HG02623 (cell line): ENCODE measurements around the gene GLRA3.
"Not testable (repeated sequence)": the region's sequence is repeated elsewhere in the genome, so short reads cannot be mapped to it uniquely, and the experiment has no call there.

Experiments used
- ATAC-seq: cut with Tn5 transposase; IDR thresholded peaks from one replicate; pipeline ENCODE4 v1.9.1; 2021; ENCODE audit warnings: moderate library complexity; ENCODE audit not compliant: unreplicated experiment

Gene GLRA3

DNA sequence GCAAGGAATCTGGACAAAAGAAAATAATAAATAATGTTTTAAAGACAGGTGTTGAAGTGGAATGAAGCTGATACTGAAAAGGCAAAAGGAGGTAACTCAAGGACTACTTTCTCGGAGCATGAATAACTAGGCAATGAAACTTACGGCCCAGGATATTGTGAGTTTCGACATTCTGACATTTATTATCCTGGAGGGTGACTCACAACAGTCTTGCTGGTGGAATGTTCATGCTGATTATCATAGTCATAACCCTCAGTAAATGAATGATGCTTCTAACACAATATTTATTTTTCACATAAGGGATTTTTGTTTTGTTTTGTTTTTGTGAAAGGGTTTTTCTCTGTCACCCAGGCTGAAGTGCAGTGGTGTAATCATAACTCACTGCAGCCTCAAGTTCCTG lies 159.8 kb downstream of the GLRA3 start:
- no peak for ATAC-seq

DNA sequence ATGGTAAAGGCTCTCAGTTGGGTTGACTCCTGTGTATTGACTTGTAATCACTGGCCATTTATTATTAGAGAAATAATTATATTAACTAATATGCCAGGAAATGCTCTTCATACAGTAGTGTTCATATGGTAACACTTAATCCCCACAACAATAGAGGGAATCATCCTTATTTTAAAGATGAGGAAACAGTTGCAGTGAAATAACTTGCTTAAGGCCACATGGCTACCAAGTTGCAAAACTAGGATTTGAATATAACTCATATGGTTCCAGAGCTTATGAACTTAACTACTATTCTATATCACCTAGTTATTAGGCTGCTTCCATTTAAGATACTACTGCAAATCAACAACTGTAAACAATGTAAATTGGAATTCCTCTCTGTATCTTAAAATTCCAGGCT lies 163.2 kb downstream of the GLRA3 start:
- ATAC-seq: no peak

DNA sequence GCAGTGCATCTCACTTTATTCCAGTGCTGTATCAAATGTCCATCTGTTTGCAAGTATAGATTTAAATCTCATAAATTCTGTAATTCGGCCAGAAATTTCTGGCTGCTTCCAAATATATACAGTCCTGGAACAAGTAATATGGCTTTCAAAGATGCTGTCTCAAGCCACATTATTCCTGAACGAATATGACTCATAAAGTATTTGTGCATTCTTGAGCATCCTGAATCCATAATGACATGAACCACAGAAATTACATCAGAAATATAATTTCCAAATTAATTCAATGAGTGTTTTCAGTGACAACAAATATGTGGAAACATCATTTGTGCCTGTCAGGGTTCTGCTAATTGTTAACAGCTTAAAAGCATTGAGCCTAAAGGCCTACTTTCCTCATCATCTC lies 165.8 kb downstream of the GLRA3 start:
- ATAC-seq: no peak

DNA sequence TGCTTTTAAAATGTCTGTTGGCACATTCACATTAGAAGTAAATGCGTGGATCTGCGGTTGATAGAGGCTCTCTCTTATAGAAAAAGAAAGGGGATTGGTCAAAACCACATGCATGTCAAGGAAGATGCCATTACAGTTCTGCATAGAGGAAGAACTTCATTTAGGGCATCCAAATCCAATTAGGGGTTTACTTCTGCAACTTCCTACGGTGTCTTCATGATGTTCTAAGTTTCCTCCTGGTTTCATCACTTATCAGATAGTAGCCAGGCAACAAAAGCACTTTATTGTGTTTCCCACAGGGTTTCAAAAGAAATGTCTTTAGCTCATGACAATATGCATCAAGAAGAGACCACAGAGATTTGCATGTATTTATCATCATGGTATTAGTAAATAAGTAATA lies 170.8 kb downstream of the GLRA3 start:
- ATAC-seq: no peak

DNA sequence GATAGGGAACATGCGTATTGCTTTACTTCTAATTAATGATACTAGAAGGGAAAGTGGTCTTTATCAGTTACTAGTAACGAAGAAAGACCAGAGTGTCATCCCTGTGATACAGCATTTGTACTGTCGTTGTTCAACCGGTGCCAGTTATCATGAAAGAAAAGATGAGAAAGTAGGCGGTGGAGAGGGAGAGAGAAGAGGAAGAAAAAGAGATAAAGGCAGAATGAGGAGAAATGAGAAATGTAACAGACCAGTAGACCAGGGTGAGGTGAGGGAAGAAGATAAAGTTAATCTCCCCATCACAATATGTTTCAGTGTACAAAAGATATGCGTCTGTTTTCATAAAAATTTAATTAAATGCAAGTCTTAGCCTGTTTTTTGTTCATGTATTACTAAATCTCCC lies 171.6 kb downstream of the GLRA3 start:
- no peak for ATAC-seq

DNA sequence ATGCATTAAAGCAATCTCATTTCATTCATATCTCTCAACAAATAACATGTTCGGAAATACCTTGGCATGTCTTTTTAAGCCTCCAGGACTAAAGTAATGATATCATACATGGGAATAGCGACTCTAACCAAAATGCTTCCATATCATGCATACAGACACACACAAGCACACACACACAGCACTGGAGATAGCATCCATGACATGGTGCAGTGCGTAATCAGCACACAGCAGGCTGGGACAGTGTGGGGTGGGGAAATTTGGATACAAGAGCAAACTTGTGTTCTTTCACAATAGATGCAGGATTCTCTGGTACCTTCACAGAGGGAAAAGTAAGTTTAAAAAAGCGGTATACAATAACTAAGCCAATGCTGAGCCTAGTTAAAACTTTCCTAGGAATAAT lies 174.4 kb downstream of the GLRA3 start:
- ATAC-seq: no peak

DNA sequence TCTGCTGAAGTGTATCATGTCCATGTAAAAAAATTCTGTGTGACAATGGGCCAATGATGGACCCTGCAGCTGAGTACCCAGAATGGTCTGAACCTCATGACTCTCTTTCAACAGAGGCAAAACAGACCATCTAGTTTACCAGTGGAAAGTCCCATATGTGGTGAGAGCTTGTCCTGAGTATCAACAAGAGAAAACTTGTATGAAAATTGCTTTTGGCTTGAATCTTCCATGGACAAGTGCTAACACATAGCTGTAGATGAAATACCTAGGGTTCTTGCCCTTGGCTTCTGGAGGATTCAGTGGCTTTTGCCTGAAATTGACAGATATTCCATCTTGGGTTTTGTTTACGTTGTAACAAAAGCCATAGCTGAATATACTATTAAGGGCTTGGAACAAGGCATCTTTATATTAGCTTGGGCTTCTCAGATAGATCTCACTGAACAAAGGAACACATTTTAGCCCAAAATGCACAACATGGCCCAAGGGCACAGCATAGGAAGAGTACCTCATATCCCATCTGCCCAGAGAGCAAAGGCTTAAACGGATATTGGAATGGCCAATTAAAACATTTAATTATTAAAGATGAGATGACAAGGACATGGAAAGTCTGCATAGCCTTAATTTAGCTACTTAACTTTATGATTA lies 178.2 kb downstream of the GLRA3 start:
- no peak for ATAC-seq

DNA sequence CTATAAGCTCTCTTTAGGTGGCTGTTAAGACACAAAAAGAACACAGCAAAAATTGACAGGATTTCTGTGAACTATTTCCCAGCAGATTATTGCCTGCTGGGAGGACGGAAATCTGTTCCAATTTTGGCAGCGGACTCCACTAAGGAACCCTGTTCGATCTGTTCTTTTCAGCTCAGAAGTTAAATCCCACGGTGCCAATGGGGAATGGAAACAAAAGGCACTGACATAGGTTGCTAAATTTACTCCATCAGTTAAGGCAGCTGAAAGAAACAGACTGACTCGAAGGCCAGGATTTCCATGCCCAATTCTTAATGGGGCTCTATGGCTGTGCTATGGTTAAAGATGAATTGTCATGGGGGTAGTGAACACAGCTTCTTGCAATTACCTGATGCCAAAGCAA lies 180.2 kb downstream of the GLRA3 start:
- no peak for ATAC-seq

DNA sequence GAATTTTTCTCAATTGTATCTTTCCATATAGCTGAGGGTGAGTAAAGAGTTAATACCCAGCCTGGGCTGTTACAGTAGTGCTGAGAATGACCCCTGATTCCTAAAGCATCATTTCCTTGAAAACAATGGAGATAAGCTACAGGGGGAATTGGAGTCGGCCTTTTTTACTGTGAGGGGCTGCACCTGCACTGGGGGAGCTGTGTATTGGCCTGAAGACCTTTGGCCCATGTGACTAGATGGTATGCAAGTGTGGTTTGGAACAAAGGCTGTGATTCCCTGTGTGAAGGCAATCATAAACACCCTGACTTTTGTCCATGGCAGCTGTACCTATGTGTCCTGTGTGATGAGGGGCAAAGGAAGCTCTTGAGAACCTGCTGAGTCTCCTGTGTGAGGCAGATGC lies 182.7 kb downstream of the GLRA3 start:
- ATAC-seq: no peak

DNA sequence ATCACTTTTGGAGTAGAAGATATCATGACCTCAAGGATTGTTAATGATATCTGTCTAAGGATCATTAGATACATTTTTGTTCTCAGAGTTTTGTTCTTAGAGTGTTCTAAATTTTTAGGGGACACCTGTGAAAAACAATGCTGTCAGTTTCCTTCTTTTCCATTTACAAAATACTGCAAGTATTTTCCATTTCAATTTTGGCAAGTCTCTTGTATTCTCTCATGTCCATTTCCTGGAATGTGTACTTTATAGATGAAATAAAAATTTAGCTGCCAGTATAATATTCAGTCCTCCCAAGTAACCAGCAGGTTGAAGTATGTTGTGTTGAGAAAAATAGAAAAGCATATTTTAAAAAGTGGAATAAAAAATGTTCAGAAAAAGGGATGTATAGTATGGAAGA lies 188.9 kb downstream of the GLRA3 start:
- ATAC-seq: no peak

DNA sequence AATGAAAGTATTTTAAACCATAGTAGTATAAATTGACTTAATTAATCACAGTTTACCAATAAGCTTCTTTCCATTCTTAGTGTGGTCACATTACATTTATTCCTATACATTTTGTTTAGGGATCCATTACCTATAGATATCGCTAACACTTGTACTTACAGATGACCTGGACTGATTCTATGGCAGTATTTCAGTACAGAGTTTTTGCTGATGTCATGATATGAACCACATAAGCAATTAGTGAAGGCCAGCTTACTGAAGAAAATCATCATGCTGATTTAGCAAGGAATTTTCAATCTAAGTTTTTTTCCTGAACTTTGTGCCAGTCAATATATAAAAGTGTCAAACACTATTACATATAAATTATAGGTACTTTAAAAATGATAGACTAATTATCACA lies 193.3 kb downstream of the GLRA3 start:
- ATAC-seq: no peak

DNA sequence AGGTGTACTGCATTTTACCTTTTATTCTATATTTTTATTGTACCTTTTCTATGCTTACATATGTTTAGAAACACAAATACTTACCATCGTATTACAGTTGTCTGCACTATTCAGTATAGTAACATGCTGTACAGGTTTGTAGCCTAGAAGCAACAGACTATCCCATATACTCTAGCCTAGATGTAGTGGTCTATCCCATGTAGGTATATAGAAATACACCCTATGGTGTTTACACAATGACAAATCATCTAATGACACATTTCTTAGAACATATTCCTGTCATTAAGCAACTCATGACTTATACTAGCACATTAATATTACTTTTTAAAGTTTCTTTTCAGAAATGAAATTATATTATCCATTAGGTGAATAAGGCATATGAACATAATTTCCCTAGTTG lies 195.6 kb downstream of the GLRA3 start:
- no peak for ATAC-seq

DNA sequence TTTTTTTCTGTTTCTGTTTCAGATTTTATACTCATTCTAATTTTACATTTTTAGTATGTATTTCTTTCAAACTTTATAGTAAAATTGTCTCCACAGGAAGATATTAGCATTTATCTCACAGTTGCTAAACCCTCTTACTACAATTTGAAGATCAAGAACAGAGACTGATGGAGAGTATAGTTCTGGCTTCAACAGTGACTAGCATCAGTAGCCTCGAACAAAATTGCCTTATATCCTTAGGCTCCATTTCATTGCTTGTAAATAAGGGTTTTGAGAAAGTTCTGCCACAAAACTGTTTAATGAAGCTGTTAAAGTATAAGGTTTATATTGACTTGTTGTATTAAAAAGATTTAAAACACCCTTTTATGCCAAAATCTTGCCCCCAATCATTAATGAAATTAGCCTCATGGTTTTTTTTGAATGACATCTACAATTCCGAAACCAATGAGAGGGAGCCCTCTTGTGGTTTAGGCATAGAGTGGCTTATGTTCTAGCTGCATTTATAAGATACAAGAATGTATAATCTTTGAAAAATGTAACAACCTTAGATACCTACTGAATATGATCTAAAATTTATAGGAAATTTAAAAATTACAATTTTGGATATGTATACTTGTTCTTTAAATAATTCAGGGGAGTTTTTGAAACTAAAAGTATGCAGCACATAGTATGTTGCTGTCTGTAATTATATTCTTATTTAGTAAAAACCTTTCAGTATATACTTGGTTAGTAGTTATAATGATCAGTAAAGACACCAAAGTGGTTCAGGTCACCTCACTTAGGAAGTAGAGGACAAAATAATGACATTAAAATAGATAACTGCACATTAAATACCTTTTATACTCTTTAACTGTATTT lies 196.9 kb downstream of the GLRA3 start:
- ATAC-seq: peak; percentile 79

DNA sequence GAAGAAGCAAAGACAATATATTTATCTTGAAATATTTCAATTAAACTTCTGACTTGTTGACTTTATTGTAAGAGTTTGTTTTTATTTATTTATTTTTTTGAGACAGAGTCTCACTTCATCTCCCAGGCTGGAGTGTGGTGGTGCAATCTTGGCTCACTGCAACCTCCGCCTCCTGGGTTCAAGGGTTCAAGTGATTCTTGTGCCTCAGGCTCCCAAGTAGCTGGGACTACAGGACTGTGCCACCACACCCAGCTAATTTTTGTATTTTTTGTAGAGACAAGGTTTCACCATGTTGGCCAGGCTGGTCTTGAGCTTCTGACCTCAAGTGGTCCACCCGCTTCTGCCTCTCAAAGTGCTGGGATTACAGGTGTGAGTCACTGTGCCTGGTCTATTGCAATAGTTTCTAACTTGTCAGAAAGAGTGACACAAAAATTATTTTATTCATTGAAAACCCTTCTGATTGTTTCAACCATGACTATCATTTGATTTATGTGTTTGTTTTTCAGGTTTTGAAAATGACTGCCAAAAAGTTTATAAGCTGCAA lies 199.1 kb downstream of the GLRA3 start:
- not testable (repeated sequence) for ATAC-seq

DNA sequence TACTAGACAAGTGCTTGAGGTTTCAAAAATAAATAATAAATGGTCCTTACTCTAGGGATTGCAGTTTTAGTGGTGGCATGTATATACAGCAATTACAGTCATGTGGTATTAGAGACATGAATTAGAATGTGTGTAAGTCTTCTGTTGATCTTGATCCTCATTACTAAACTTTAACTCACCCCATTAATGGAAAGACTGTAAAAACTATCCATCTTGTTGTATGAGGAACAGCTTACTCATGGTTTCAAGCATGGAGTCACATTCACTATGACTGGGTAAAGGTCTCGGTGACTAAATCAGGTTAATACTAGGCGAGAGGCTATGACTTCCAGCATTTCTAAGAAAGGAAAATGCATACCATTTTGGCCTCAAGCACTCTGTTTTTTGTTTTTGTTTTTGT lies 199.8 kb downstream of the GLRA3 start:
- no peak for ATAC-seq

DNA sequence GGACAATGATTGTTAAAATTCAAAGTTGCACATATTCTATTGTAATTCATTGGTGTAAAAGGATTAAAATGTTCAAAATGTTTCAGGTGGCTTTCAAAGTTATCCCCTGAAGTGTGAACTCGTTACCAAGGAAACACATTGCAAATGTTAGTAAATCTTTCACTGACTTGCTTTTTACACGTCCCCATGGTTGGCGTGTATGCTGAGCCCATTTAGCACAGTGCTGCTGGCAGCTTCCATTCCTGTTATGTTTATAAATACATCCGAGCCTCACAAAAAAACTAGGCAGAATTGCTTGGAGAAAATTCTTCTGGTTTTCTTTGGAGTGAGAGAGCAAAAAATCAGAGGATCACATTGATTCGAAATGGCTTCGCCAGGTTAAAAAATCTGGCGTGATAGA lies 200.9 kb downstream of the GLRA3 start:
- no peak for ATAC-seq

DNA sequence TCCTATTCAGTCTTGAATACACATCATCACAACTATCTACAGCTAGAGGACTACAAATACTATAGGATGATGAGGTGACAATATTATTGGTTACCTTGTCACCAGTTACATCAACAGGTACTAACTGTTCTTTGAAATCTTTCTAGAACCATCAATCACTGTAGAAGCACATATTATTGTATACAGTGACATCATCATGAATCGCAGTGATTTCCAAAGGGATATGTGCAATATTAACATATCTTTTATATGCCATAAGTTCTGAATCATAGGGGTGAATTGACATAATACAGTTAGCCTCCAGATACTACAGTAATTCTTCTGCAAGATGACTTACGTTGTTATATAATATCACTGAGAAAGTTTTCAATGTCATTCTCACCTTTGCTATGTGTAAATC lies 201.6 kb downstream of the GLRA3 start:
- ATAC-seq: no peak

DNA sequence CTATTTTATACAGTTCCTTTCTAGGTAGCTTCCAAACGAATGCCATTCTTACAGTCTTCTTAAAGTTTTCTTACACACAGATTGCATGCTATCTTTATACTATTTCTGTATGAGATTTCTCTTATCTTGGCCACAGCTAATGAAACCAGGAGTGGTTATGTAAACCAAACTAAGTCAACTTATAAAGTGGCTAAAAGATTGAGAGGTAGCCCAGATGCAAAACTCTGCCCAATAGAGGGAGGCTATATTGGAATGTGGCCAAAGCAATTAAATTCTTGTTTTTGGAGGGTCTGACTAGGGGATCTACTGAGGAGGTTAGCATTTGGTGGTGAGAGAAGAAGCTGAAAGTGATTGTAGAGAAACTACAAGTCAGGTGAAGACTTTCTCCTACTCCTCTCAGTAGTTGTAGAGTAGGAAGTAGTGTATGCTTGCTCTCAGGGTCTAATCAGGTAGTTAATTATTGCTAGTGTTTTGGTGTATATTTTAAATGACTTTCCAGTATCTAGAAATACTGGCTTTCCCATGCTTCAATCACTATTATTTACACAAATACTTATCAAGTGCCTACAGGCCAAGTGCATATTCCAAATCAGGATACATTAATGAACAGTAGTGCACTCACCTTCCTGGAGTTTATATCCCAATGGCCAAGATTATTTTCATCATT lies 202.6 kb downstream of the GLRA3 start:
- ATAC-seq: no peak

DNA sequence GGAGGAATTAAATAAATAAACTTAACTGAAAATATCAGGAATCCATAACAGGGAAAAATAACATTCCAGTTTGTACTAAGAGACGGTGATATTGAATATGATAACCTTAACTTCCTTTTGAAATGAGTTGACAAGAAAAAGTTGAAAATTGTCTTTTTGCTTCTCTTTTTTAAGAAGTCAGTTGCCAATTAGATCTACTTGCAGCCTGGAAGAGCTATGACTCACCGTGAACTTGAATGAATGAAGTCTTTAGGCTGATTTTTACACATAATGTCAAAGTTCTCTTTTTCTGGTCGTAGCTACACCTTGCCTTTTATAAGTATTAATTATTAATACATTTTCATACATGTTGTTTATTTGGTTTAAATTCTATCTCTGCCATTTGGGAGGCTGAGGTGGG lies 212.4 kb downstream of the GLRA3 start:
- no peak for ATAC-seq

DNA sequence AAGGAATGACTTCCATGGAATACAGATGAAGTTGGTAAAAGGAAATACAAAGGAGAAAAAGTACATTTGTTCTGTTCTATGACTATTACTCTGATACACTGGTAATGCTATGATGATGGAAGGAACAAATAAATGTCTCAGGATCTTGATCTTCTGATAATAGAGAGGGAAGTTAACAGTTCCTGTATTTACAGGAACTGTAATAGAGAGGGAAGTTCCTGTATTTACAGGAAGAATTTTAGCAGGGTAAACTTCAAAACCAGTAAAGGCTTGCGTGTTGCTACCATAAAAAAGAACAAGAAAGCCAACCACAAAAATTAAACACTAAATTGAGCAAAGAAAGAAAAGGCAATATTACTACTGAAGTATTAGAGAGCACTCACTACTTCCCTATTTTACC lies 215.1 kb downstream of the GLRA3 start:
- ATAC-seq: no peak

DNA sequence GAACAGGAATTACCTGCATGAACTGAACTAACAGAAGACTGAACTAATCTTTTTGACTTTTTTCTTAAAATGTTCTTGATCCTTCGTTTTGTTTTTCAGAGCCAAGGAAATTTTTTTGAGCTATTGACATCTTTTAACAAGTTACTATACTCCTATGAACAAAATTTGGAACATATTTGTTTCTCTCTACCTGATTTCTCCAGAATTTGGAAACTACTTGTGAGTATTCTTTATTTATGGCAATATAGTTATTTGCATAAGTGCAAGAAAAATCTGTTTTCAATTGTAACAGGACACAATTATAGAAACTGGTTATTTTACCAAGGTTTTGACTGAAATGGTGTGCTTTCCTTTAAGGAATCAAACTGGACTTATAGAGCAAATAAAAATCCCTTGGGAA lies 217.3 kb downstream of the GLRA3 start:
- ATAC-seq: no peak

DNA sequence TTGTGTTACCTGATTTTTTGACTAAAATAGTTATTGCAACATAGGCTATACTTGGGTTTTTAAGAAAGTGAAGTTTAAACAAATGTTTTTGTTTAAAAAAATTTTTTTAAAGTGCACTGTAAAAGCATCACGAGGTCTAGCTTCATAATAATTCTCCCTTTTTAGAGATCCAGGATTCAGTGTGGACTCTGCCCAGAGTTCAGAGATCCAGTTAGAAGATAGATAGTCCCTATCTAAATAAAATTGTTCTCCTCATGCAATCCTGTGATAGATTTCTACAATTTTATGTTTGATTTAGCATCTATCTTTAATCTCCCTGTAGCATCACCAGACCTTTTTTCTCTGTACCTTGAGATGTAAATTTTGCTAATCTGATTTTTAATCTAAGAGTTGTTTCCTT lies 221.3 kb downstream of the GLRA3 start:
- ATAC-seq: no peak
